GM18505 (cell line): ENCODE measurements around the gene MUC4.
"Not testable (repeated sequence)": the region's sequence is repeated elsewhere in the genome, so short reads cannot be mapped to it uniquely, and the experiment has no call there.

ENCODE experiments used
- ATAC-seq: cut with Tn5 transposase; IDR thresholded peaks from one replicate; pipeline ENCODE4 v1.9.1; 2021; ENCODE audit not compliant: unreplicated experiment
- POLR2A ChIP-seq: IDR thresholded peaks from 4 replicates; pipeline ENCODE4 v1.6.1; 2011; ENCODE audit warnings: borderline replicate concordance; ENCODE audit not compliant: insufficient read depth, insufficient read length; ENCODE audit errors: extremely low read depth

MUC4 gene

DNA sequence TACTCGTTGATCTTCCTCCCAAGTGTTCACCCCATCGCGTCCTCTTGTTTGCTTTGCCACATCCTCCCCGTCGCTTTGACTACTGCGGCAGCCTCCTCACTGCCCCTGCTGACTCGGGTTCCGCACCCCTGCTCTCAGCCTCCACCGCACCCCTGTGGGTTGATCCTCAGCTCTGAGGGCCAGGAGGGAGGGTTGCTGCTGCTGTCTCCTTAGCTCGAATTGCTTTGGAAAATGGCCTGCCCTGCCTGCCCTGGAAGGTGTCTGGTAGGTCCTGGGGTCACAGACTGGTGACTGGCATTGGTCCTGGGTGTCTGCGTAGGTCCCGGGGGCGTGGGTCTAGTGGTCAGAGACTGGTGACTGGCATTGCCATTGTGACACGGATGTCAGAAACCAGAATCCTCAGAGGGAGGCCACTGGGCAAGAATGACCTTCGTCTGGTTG, 9.4 kb downstream of the MUC4 start:
- no peak for TF ChIP-seq POLR2A
- no peak for ATAC-seq

- no peak for ATAC-seq
- TF ChIP-seq POLR2A, result no peak
Observed at GRCh38 chr3:195801251-195802183, 10.2 kb downstream of the MUC4 start.

DNA sequence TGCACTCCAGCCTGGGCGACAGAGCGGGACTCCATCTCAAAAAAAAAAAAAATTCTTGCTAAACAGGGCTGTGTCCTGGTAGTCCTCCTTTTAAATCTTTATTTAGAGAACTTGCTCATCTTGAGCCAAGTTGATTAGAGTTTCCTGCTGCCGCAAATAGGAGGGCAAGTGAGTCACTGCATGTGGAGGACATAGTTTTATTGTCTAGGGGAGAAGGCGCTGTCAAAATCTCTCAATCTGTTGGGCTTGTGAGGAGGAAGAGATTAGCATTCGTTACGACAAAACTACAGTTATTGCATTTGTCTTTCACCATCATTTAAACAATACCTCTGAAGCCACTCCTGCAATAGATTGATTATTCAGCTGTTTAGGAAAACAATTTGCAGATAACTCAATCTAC, 11.5 kb downstream of the MUC4 start:
- no peak for ATAC-seq
- TF ChIP-seq POLR2A, result no peak

- TF ChIP-seq POLR2A, result no peak
- no peak for ATAC-seq
Observed at GRCh38 chr3:195796795-195797194, 14.9 kb downstream of the MUC4 start.

DNA sequence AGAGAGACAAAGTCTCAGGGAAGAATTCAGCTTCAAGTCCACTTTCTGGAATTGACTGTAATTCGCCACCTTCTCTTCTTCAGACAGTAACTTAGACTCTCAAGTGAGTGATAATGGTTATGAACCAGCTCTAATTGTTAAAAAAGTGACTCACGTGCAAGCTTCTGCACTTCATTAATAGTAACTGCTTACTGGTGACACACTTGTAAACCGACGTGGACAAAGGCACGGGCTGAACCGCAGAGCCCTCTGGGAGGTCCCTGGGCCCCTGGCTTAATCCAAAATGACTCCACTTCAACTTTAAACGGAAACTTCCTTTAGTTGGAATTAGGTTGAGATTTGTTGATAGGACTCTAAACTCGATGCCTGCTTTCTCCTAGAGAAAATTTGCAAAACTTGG, 17.0 kb downstream of the MUC4 start:
- TF ChIP-seq POLR2A, result no peak
- no peak for ATAC-seq

GRCh38 chr3:195792621-195793020, 19.1 kb downstream of the MUC4 start:
- not testable (repeated sequence) for ATAC-seq

DNA sequence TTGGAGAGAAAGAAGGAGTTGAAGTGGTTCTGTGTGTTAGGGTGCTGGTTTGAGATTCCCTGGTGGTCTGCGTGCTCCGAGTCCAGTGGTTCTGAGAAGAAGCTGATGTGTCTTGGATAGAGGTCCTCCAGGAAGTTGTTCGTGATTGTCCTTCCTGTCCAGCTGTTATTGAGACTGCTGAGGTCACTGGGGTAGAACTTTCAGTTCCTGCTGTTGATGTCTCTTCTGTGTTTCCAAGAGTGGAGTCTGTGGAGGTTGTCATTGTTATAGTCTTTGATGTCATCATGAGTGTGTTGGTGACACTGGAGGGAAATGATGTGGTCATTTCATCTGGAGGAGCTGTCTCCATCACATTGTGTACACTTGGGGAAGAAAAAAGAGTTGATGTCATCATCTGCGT, 20.8 kb downstream of the MUC4 start:
- TF ChIP-seq POLR2A, result no peak
- ATAC-seq, result no peak

GRCh38 chr3:195788711-195789581, 22.8 kb downstream of the MUC4 start:
- no peak for TF ChIP-seq POLR2A
- no peak for ATAC-seq

DNA sequence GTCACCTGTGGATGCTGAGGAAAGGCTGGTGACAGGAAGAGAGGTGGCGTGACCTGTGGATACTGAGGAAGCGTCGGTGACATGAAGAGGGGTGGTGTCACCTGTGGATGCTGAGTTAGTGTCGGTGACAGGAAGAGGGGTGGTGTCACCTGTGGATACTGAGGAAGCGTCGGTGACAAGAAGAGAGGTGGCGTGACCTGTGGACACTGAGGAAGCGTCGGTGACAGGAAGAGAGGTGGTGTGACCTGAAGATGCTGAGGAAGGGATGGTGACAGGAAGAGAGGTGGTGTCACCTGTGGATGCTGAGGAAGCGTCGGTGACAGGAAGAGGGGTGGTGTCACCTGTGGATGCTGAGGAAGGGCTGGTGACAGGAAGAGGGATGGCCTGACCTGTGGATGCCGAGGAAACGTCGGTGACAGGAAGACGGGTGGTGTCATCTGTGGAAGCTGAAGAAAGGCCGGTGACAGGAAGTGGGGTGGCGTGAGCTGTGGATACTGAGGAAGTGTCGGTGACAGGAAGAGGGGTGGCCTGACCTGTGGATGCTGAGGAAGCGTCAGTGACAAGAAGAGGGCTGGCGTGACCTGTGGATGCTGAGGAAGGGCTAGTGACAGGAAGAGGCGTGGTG, 25.8 kb downstream of the MUC4 start:
- ATAC-seq, result not testable (repeated sequence)

DNA sequence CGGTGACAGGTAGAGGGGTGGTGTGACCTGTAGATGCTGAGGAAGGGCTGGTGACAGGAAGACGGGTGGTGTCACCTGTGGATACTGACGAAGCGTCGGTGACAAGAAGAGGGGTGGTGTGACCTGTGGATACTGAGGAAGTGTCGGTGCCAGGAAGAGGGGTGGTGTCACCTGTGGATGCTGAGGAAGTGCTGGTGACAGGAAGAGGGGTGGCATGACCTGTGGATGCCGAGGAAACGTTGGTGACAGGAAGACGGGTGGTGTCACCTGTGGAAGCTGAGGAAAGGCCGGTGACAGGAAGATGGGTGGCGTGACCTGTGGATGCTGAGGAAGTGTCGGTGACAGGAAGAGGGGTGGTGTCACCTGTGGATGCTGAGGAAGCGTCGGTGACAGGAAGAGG, 27.7 kb downstream of the MUC4 start:
- ATAC-seq, result not testable (repeated sequence)

DNA sequence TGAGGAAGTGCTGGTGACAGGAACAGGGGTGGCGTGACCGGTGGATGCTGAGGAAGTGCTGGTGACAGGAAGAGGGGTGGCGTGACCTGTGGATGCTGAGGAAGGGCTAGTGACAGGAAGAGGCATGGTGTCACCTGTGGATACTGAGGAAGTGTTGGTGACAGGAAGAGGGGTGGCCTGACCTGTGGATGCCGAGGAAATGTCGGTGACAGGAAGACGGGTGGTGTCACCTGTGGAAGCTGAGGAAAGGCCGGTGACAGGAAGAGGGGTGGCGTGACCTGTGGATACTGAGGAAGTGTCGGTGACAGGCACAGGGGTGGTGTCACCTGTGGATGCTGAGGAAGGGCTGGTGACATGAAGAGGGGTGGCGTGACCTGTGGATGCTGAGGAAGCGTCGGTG, 30.5 kb downstream of the MUC4 start:
- not testable (repeated sequence) for ATAC-seq

- TF ChIP-seq POLR2A, result no peak
- no peak for ATAC-seq
Observed at GRCh38 chr3:195777975-195778374, 33.8 kb downstream of the MUC4 start.

DNA sequence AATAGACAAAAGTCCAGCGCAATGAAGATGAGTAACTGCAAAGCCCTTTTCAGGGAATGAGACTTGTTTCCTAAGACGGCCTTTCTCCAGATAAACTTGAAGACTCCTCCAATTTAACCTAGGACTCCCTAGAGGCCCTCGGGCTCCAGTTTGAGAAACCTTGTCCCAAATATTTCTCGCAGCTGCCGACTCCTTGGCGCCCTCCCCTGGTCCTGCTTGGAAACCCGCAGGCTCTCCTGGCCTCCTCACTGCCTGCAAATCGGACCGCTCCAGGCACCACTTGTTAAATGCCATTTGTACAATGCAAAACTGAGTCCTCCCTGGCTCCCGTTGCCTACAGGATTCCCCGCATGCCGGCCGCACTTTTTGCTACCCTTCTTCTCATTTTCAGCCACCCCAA, 36.8 kb downstream of the MUC4 start:
- no peak for ATAC-seq
- no peak for TF ChIP-seq POLR2A
